ENCODE measurements around the gene SCARF2.

GRCh38 chr22:20428496-20429253 lies 8.9 kb downstream of the SCARF2 start:
- no peak for TF ChIP-seq CTCF (IDR thresholded peaks at IDR 0.05)
- no peak for TF ChIP-seq POLR2A (IDR thresholded peaks at IDR 0.05)
